ENCODE data around the gene OLFML3. TPM values are rescaled to one million over a fixed set of nuclear protein-coding genes. Genes with fewer than 3 reads are reported as not detected.

OLFML3 gene
- total RNA-seq, 1 donor from 2014 or later: 13.4 TPM

DNA sequence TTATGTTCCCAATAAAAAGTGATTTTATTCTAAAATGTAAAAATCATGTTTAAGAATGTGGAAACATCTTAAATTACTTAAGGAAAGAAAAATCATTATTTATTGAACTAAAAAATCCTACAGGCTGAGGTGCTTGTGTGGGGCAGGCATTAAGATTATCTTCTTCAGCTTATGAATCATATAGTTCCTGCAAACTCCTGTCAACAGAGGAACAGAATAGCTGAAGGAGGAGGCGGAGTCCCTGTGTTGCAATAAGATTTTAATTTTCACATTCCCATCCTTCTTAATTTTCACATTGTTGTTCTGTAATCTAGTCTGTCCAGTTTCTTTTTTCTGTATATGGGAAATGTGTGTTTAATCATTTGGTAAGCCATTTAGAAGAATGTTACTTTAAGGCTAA is 20.6 kb upstream of the OLFML3 start:
- H3K4me3 ChIP-seq: no peak overlapping the region
- H3K27ac Mint-ChIP-seq: no peak overlapping the region

GRCh38 chr1:113963281-113963906 is 15.9 kb upstream of the OLFML3 start:
- Histone ChIP-seq H3K4me1 (no peaks in the 10 kb centered on the region), H3K4me3 (no peak overlapping the region), H3K27ac (peak overlapping the region; percentile 31), H3K36me3 (peaks cover 27% of the 10 kb centered on the region), H3K9me3 (ENCODE audit: low read depth) (no peaks in the 10 kb centered on the region), H3K9ac (no peak overlapping the region), H3F3A (ENCODE audit: low read depth) (no peaks in the 10 kb centered on the region), H4K20me1 (ENCODE audit: low read depth) (no peaks in the 10 kb centered on the region), H2AFZ (replicated peaks) (no peak overlapping the region), H3K4me2 (no peak overlapping the region), H3K79me2 (ENCODE audit: low read depth) (no peaks in the 10 kb centered on the region), H3K27me3 (no peaks in the 10 kb centered on the region)
- H3K9me3 Mint-ChIP-seq: peaks cover 2% of the 10 kb centered on the region
- H3K4me3 Mint-ChIP-seq: no peak overlapping the region
- peaks cover 24% of the 10 kb centered on the region for H3K4me1 Mint-ChIP-seq
- H3K27ac Mint-ChIP-seq: peak overlapping the region; percentile 12
- H3K27me3 Mint-ChIP-seq (ENCODE audit: insufficient read depth, low read depth): no peaks in the 10 kb centered on the region
- H3K36me3 Mint-ChIP-seq: peaks cover 61% of the 10 kb centered on the region
- no peak for DNase-seq (ENCODE audit: low spot score)
- TF ChIP-seq CTCF (IDR thresholded peaks at IDR 0.05) (peak; percentile 30), EZH2 (IDR thresholded peaks at IDR 0.05) (no peak)

More for the DNA sequence above, 20.6 kb upstream of the OLFML3 start:
- Histone ChIP-seq H3F3A (ENCODE audit: low read depth) (no peaks in the 10 kb centered on the region), H3K36me3 (peaks cover 5% of the 10 kb centered on the region), H3K79me2 (ENCODE audit: low read depth) (no peaks in the 10 kb centered on the region), H3K4me1 (no peaks in the 10 kb centered on the region), H3K4me2 (no peak overlapping the region), H4K20me1 (ENCODE audit: low read depth) (no peaks in the 10 kb centered on the region), H2AFZ (replicated peaks) (no peak overlapping the region), H3K27me3 (no peaks in the 10 kb centered on the region), H3K27ac (no peak overlapping the region), H3K9ac (no peak overlapping the region), H3K9me3 (ENCODE audit: low read depth) (no peaks in the 10 kb centered on the region)
- Mint-ChIP-seq H3K27me3 (ENCODE audit: insufficient read depth, low read depth) (no peaks in the 10 kb centered on the region), H3K4me3 (no peak overlapping the region), H3K4me1 (peaks cover 10% of the 10 kb centered on the region), H3K9me3 (no peaks in the 10 kb centered on the region), H3K36me3 (peaks cover 52% of the 10 kb centered on the region)
- no peak for DNase-seq (ENCODE audit: low spot score)
- TF ChIP-seq EZH2phosphoT487 (IDR thresholded peaks at IDR 0.05) (no peak), EZH2 (IDR thresholded peaks at IDR 0.05) (no peak), CTCF (IDR thresholded peaks at IDR 0.05) (no peak)

GRCh38 chr1:113965703-113966412 is 13.4 kb upstream of the OLFML3 start:
- Histone ChIP-seq H3F3A (ENCODE audit: low read depth) (no peaks in the 10 kb centered on the region), H3K4me1 (no peaks in the 10 kb centered on the region), H3K4me3 (no peak overlapping the region), H2AFZ (replicated peaks) (no peak overlapping the region), H3K9ac (no peak overlapping the region), H3K9me3 (ENCODE audit: low read depth) (no peaks in the 10 kb centered on the region), H3K36me3 (peaks cover 36% of the 10 kb centered on the region), H3K79me2 (ENCODE audit: low read depth) (no peaks in the 10 kb centered on the region), H3K4me2 (no peak overlapping the region), H3K27ac (no peak overlapping the region), H3K27me3 (no peaks in the 10 kb centered on the region), H4K20me1 (ENCODE audit: low read depth) (no peaks in the 10 kb centered on the region)
- no peak overlapping the region for H3K4me3 Mint-ChIP-seq
- no peak for DNase-seq (ENCODE audit: low spot score)
- peaks cover 65% of the 10 kb centered on the region for H3K36me3 Mint-ChIP-seq
- peak overlapping the region; percentile 30 for H3K27ac Mint-ChIP-seq
- no peaks in the 10 kb centered on the region for H3K27me3 Mint-ChIP-seq (ENCODE audit: insufficient read depth, low read depth)
- no peak for TF ChIP-seq EZH2phosphoT487 (IDR thresholded peaks at IDR 0.05)
- TF ChIP-seq EZH2 (IDR thresholded peaks at IDR 0.05): no peak
- TF ChIP-seq CTCF (IDR thresholded peaks at IDR 0.05): no peak
- peaks cover 2% of the 10 kb centered on the region for H3K9me3 Mint-ChIP-seq
- H3K4me1 Mint-ChIP-seq: peaks cover 24% of the 10 kb centered on the region

All from neural progenitor cell (in vitro differentiated cells).